MCF 10A (cell line): ENCODE data around the gene CCL19. TPM values are rescaled to one million over a fixed set of nuclear protein-coding genes. Genes with fewer than 3 reads are reported as not detected.

ENCODE experiments used
- BruUV-seq: library from RNA; stranded (reverse); fragments of 400-500 nt; replicated peaks from 2 replicates; lab custom pipeline; 2021; lab: Mats Ljungman, UMichigan
- CTCF ChIA-PET: fragments of 300-600 bp; sonication (Branson Sonifier 250); formaldehyde crosslinking; extraction: SDS; loops from one replicate; lab custom pipeline; 2021; ENCODE audit warnings: antibody characterized with exemption, inconsistent platforms; lab: Yijun Ruan, JAX
- POLR2A ChIA-PET: fragments of 300-600, 350-650 bp; sonication (Branson Sonifier 250); formaldehyde crosslinking; extraction: SDS; loops from one replicate; lab custom pipeline; 2020; ENCODE audit warnings: antibody characterized with exemption, inconsistent platforms; lab: Yijun Ruan, JAX
- DNase-seq: peaks from one replicate; pipeline ENCODE4 v3.0.0-alpha.2; 2018; ENCODE audit not compliant: unreplicated experiment
- H3K27ac Mint-ChIP-seq: one replicate; pipeline ENCODE4 v1.8.0; 2022; ENCODE audit warnings: mild to moderate bottlenecking, low read depth, mixed read lengths; ENCODE audit not compliant: unreplicated experiment
- H3K27me3 Mint-ChIP-seq: one replicate; pipeline ENCODE4 v1.8.0; 2022; ENCODE audit warnings: mixed read lengths; ENCODE audit not compliant: insufficient read depth, unreplicated experiment
- H3K36me3 Mint-ChIP-seq: one replicate; pipeline ENCODE4 v1.8.0; 2022; ENCODE audit warnings: mild to moderate bottlenecking, moderate library complexity, mixed read lengths; ENCODE audit not compliant: insufficient read depth, unreplicated experiment
- H3K4me1 Mint-ChIP-seq: one replicate; pipeline ENCODE4 v1.8.0; 2022; ENCODE audit warnings: mixed read lengths; ENCODE audit not compliant: insufficient read depth, unreplicated experiment
- H3K4me3 Mint-ChIP-seq: one replicate; pipeline ENCODE4 v1.8.0; 2022; ENCODE audit warnings: mild to moderate bottlenecking, moderate library complexity, mixed read lengths; ENCODE audit not compliant: unreplicated experiment
- H3K9me3 Mint-ChIP-seq: one replicate; pipeline ENCODE4 v1.8.0; 2022; ENCODE audit warnings: mixed read lengths; ENCODE audit not compliant: unreplicated experiment
- intact Hi-C: fragments of 100-400 bp; cut with micrococcal nuclease; formaldehyde crosslinking; loops from 2 replicates; pipeline ENCODE4 v1.14.1; 2022
- total RNA-seq: library from RNA; stranded (reverse); gene quantifications from 2 replicates; pipeline ENCODE4 v1.2.3, GENCODE V29; 2022
- TF ChIP-seq, protein P1 (sequence below): fragments of 200-600 bp; IDR thresholded peaks from one replicate; pipeline ENCODE4 v1.8.0; 2022; ENCODE audit warnings: antibody characterized with exemption, mild to moderate bottlenecking; ENCODE audit not compliant: unreplicated experiment

CCL19 gene
- total RNA-seq, 1 experiment from 2014 or later: not detected

GRCh38 chr9:34669809-34670562, 21.1 kb downstream of the CCL19 start:
- Mint-ChIP-seq H3K9me3 (peaks cover 7% of the 10 kb centered on the region), H3K27ac (no peak overlapping the region), H3K36me3 (peaks cover 21% of the 10 kb centered on the region), H3K4me3 (no peak overlapping the region), H3K27me3 (no peaks in the 10 kb centered on the region), H3K4me1 (no peaks in the 10 kb centered on the region)
- CTCF ChIA-PET: interaction anchor here (0.6 to 1.3 kb wide), 2 partner anchors 33 to 323 kb away, joined by 3 to 4 read pairs; no protein-coding TSS in a partner anchor
- POLR2A ChIA-PET: no interaction called here
- intact Hi-C loops: no loop called here
- BruUV-seq: no TSS peak
- no peak for DNase-seq
- TF ChIP-seq, protein P1, sequence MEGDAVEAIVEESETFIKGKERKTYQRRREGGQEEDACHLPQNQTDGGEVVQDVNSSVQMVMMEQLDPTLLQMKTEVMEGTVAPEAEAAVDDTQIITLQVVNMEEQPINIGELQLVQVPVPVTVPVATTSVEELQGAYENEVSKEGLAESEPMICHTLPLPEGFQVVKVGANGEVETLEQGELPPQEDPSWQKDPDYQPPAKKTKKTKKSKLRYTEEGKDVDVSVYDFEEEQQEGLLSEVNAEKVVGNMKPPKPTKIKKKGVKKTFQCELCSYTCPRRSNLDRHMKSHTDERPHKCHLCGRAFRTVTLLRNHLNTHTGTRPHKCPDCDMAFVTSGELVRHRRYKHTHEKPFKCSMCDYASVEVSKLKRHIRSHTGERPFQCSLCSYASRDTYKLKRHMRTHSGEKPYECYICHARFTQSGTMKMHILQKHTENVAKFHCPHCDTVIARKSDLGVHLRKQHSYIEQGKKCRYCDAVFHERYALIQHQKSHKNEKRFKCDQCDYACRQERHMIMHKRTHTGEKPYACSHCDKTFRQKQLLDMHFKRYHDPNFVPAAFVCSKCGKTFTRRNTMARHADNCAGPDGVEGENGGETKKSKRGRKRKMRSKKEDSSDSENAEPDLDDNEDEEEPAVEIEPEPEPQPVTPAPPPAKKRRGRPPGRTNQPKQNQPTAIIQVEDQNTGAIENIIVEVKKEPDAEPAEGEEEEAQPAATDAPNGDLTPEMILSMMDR: no peak

GRCh38 chr9:34665381-34666250, 25.5 kb downstream of the CCL19 start:
- no peaks in the 10 kb centered on the region for H3K27me3 Mint-ChIP-seq
- peak overlapping the region; percentile 96 for H3K27ac Mint-ChIP-seq
- peaks cover 7% of the 10 kb centered on the region for H3K9me3 Mint-ChIP-seq
- POLR2A ChIA-PET: interaction anchor here (0.6 to 2.7 kb wide), 8 partner anchors 14 to 53 kb away, joined by 3 to 11 read pairs (median 4); partner anchors contain the start of genes CCL21, GALT, IL11RA and SIGMAR1
- intact Hi-C loops: loop anchor here (2.0 kb wide), 1 partner anchor 19 kb away; the partner anchor contains the start of gene GALT
- CTCF ChIA-PET: interaction anchor here (0.6 to 1.5 kb wide), 5 partner anchors 17 to 146 kb away, joined by 3 to 5 read pairs (median 4); no protein-coding TSS in a partner anchor
- TF ChIP-seq, protein P1: no peak
- H3K4me1 Mint-ChIP-seq: peaks cover 17% of the 10 kb centered on the region
- H3K36me3 Mint-ChIP-seq: peaks cover 21% of the 10 kb centered on the region
- peak overlapping the region; percentile 92 for H3K4me3 Mint-ChIP-seq
- DNase-seq: peak; percentile 94
- TSS peak; percentile 65 for BruUV-seq

DNA sequence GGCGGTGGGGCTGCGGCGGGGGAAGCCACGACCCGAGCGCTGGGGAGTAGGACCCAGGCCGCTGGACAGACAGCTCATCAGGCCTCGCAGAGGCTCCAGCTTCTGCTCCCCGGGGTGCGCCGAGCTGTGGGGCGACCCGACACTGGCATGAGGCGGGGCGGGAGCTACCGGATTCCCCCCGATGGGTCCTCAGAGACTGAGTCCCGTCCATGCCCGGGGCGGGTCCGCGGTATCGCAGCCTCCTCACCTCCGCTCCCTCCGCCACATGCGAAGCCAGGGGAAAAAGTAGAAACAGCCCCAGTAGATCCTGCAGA, 26.1 kb downstream of the CCL19 start:
- H3K36me3 Mint-ChIP-seq: peaks cover 21% of the 10 kb centered on the region
- H3K27me3 Mint-ChIP-seq: no peaks in the 10 kb centered on the region
- TF ChIP-seq, protein P1: no peak
- peak overlapping the region; percentile 96 for H3K27ac Mint-ChIP-seq
- ChIA-PET CTCF (interaction anchor here (0.9 to 1.5 kb wide), 4 partner anchors 12 to 31 kb away, joined by 3 to 5 read pairs (median 4); partner anchors contain the start of gene GALT), POLR2A (interaction anchor here (0.5 to 2.7 kb wide), 8 partner anchors 13 to 45 kb away, joined by 3 to 11 read pairs (median 4); partner anchors contain the start of genes CCL21, GALT, IL11RA and SIGMAR1)
- H3K4me3 Mint-ChIP-seq: peak overlapping the region; percentile 92
- BruUV-seq: no TSS peak
- intact Hi-C loops: loop anchor here (2.0 kb wide), 1 partner anchor 18 kb away; the partner anchor contains the start of gene GALT
- peaks cover 7% of the 10 kb centered on the region for H3K9me3 Mint-ChIP-seq
- DNase-seq: no peak
- peaks cover 17% of the 10 kb centered on the region for H3K4me1 Mint-ChIP-seq
